ENCODE data around the gene ERMP1.
A peak's percentile ranks its signal among the peaks of the same experiment; 100 is the strongest.
"Not testable (repeated sequence)": the region's sequence is repeated elsewhere in the genome, so short reads cannot be mapped to it uniquely, and the experiment has no call there.

Gene ERMP1, protein sequence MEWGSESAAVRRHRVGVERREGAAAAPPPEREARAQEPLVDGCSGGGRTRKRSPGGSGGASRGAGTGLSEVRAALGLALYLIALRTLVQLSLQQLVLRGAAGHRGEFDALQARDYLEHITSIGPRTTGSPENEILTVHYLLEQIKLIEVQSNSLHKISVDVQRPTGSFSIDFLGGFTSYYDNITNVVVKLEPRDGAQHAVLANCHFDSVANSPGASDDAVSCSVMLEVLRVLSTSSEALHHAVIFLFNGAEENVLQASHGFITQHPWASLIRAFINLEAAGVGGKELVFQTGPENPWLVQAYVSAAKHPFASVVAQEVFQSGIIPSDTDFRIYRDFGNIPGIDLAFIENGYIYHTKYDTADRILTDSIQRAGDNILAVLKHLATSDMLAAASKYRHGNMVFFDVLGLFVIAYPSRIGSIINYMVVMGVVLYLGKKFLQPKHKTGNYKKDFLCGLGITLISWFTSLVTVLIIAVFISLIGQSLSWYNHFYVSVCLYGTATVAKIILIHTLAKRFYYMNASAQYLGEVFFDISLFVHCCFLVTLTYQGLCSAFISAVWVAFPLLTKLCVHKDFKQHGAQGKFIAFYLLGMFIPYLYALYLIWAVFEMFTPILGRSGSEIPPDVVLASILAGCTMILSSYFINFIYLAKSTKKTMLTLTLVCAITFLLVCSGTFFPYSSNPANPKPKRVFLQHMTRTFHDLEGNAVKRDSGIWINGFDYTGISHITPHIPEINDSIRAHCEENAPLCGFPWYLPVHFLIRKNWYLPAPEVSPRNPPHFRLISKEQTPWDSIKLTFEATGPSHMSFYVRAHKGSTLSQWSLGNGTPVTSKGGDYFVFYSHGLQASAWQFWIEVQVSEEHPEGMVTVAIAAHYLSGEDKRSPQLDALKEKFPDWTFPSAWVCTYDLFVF

GRCh38 chr9:5832538-5833529 lies at the start of gene ERMP1:
ERMP1 (minus strand) TSS chr9:5833117; CDS start chr9:5833027, 90 bp downstream.
- peak; percentile 87 to 92 (median 91) for DNase-seq

GRCh38 chr9:5882244-5883012 lies 49.5 kb upstream of the ERMP1 start:
- DNase-seq, result not testable (repeated sequence)

DNA sequence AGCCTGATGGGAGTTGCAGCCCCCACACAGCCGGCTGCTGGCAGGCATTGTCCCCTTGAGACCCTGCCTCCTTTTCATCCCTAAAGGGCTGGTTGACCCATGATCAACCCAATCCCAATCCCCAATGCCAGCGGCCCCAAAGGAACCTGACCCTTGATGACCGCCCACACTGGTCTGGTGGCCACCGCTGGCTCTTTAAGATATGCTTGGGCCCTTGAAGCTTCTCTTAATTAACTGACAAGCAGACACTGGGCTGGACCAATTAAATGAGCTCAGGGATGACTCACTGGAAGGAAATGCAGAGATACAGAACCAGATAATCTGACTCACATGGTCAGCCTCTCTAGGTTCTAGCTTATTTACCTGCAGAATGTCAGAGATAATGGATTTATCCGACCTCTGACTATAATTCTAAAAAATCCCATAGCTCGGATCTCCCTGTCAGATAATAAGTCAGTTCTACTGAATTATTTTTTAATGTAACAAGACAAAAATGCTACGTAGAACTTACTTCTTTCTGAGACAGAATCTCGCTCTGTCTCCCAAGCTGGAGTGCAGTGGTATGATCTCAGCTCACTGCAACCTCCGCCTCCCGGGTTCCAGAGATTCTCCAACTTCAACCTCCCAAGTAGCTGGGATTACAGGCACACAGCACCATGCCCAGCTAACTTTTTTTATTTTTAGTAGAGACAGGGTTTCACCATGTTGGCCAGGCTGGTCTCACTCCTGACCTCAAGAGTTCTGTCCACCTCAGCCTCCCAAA lies 46.7 kb upstream of the ERMP1 start:
- peak in 1 of 3 donors; percentile 5 for DNase-seq

DNA sequence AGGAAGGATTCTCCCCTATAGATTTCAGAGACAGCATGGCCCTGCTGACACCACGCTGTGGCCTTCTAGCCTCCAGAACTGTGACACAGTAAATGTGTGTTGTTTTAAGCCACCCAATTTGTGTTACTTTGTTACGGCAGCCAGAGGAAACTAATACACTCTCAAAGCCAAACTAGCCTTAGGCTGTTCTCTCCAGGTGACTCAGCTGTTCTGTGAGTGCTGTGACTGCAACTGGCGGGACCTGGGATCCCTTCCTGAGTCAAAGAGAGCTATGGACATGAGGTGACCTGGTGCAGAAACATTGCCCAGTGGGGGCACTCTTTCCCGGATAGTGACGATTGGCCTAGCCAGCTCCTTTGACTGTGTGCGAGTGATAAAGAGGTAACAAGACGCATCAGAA lies 43.8 kb upstream of the ERMP1 start:
- no peak for DNase-seq

- DNase-seq, result no peak
Measured at GRCh38 chr9:5876026-5876425, 43.1 kb upstream of the ERMP1 start.

GRCh38 chr9:5874048-5874447 lies 41.1 kb upstream of the ERMP1 start:
- DNase-seq, result no peak

DNA sequence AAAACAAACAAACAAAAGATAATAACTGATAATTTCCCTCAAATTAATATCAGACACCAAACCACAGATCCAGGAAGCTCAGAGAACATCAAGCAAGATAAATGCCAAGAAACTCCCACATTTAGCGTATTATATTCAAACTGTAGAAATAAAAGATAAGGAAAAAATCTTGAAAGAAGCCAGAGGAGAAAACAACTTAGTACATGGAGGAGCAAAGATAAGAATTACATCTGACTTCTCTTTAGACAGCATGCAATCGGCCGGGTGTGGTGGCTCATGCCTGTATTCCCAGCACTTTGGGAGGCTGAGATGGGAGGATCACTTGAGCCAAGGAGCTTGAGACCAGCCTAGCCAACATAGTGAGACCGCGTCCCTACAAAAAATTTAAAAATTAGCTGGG lies 40.5 kb upstream of the ERMP1 start:
- DNase-seq, result no peak

DNA sequence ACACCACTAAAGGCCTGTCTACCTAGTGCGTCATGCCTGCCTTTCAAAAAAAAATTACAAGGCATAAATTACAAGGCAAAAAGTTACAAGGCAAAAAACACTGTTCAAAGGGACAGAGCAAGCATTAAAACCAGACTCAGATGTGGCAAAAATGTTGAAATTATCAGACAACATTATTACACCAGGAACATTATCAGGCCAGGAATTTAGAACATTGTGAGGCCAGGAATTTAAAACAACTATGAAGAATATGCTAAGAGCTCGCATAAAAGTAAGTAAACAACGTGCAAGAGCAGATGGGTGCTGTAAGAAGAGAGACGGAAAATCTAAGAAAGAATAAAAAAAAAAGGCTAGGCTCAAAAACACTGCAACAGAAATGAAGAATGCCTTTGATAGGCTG lies 39.6 kb upstream of the ERMP1 start:
- no peak for DNase-seq

GRCh38 chr9:5871785-5872184 lies 38.9 kb upstream of the ERMP1 start:
- DNase-seq, result no peak

- no peak for DNase-seq
Measured at GRCh38 chr9:5870691-5871090, 37.8 kb upstream of the ERMP1 start.

DNA sequence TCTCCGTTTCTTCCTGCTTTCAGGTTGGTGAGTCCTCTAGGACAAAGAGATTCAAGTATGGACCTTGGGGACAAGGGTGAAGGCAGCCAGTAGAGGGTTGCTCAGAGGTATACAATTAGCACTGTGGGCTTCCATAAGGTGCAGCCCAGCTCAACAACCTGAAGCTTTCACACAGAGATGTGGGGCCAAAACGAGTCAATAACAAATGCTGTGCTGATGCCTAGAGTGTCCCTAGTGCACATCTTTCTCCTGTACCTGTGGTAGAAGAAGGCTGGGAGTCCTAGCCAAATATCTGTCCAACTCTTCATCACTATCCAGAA lies 37.1 kb upstream of the ERMP1 start:
- no peak for DNase-seq

GRCh38 chr9:5869315-5870019 lies 36.5 kb upstream of the ERMP1 start:
- no peak for DNase-seq

DNA sequence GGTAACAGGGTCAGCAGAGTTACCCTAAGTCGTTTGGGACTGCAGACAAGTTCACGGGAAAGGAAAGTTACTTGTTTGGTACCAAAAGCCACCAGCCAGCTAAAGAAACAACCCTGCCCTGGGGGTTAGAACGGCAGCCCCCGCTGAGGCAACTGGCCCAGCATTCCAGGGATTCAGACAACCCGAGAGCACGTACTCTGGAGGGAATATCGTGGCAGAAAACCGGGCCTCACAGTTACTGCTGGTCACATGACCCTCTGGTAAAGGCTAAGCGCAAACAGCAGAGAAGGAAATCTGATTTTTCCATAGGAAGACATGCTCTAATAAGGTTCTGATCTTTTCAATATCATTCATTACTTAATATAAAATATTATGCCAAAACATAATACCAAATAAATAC lies 35.3 kb upstream of the ERMP1 start:
- no peak for DNase-seq

DNA sequence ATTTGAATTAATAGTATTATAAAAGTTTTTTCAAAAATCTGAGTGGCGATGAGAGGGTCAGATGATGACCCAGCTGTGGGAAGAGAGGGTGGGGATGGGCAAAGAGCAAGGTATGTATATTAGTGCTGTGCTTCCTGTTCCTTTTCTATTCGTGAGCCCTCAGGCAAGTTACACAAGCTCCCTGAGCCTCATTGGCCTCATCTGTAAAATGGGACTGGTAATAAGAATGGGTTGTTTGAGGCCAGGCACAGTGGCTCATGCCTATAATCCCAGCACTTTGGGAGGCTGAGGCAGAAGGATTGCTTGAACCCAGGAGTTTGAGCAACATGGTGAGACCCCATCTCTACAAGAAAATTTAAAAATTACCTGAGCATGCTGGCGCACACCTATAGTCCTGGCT lies 33.8 kb upstream of the ERMP1 start:
- no peak for DNase-seq

GRCh38 chr9:5866272-5866671 lies 33.4 kb upstream of the ERMP1 start:
- no peak for DNase-seq

DNA sequence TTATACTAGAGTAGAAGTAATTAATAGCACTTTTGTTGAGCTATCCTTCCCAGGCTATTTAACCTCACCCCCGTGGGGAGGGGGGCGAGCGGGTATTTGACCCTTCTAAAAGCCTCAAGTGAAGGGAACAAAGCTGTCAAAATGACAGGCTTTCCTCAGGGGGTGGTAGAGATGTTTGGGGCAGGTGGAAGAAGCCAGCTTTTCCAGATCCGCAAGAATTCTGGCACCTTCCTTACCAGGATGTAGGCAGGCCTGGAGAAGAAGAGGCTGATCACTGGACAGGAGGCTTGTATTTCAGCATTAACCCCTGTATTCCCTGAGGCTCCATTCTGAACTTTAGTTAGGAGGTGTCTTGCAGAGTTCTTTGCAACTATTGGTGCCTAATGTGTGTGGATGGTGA lies 31.5 kb upstream of the ERMP1 start:
- no peak for DNase-seq

DNA sequence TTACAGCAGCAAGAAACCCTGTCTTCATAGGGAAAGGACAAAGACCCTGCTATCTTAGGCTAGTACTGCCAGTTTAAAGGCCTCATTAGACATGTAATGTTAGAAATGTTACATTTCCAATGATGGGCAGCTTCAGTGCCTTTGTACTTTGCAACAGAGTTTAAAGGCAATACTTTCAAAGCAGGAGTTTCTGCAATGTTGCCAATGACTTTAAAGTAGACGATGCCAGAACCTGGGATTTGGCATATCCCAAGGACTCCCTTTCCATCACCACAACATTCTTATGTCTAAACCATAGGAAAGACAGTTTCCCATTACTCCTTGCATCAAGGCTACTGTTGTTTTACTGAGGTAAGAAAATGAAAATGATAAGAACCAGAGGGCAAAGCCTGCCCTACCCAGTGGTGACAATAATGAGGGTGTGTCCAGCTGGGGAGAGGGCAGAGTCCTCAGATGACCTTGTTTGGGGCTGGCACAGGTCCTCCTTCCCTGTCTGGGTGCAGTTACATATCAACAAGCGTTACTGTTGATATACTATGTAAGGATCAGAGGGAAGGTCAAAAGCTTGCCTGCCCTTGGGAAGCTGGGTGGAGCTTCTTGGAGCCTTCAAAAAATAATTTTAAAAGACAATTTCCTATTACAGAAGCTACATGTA lies 30.3 kb upstream of the ERMP1 start:
- DNase-seq, result no peak

GRCh38 chr9:5858833-5859232 lies 25.9 kb upstream of the ERMP1 start:
- DNase-seq, result no peak

DNA sequence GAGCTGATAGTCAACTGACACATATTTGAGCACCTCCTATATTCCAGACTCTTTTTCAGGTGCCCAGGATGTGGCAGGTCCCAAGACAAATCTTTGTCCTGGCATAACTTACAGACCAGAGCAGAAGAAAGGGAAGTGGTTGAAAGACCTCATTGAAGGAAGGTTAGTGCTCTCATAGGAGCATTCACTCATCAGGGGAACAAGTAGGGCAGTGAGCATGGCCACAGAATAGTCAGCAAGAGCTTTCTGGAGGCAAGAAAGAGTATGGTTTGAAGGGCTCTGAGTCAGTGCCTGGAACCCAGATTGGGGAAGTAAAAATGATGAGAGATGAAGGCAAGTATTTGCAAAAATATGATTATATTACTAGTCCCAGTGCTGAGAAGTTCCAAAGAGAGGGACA lies 25.0 kb upstream of the ERMP1 start:
- DNase-seq, result peak; percentile 62 to 77 (median 75)
